ENCODE results near the gene METTL25B.

Gene METTL25B

DNA sequence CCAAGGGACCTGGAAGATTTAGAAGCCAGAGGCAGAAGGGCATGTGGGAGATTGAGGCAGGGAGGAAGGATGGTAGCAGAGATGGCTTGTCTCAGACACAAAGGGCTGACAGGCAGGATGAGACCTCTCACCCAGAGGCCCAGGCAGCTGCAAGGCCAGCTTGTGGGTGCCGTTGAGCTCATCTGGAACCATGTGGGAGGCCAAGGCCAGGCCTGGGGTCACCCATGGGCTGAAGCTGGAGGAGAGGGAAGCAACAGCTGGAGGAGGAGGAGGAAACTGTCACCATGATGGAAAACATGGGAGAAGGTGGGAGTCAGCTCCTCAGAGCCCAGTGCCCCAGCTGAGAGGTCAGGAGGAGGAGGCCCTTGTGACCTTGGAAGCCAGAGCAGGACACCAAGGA is 29.3 kb upstream of the METTL25B start:
- Histone ChIP-seq H3K36me3 (ENCODE audit: insufficient read depth) (no peaks in the 10 kb centered on the region), H2AFZ (ENCODE audit: low read depth) (no peak overlapping the region), H3K4me2 (no peak overlapping the region), H3K27ac (no peak overlapping the region), H4K20me1 (ENCODE audit: insufficient read depth) (no peaks in the 10 kb centered on the region), H3K9ac (no peak overlapping the region), H3K79me2 (ENCODE audit: insufficient read depth, low read depth) (no peaks in the 10 kb centered on the region), H3K27me3 (ENCODE audit: insufficient read depth, low read depth) (peaks cover 96% of the 10 kb centered on the region), H3K4me1 (ENCODE audit: low read depth, poor library complexity, severe bottlenecking) (no peaks in the 10 kb centered on the region), H3K4me3 (IDR thresholded peaks at IDR 0.05; ENCODE audit: insufficient read depth, low read depth, low read length) (no peak overlapping the region)
- TF ChIP-seq, protein P1, sequence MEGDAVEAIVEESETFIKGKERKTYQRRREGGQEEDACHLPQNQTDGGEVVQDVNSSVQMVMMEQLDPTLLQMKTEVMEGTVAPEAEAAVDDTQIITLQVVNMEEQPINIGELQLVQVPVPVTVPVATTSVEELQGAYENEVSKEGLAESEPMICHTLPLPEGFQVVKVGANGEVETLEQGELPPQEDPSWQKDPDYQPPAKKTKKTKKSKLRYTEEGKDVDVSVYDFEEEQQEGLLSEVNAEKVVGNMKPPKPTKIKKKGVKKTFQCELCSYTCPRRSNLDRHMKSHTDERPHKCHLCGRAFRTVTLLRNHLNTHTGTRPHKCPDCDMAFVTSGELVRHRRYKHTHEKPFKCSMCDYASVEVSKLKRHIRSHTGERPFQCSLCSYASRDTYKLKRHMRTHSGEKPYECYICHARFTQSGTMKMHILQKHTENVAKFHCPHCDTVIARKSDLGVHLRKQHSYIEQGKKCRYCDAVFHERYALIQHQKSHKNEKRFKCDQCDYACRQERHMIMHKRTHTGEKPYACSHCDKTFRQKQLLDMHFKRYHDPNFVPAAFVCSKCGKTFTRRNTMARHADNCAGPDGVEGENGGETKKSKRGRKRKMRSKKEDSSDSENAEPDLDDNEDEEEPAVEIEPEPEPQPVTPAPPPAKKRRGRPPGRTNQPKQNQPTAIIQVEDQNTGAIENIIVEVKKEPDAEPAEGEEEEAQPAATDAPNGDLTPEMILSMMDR (conservative IDR thresholded peaks at IDR 0.05; ENCODE audit: low read depth, low read length): no peak

DNA sequence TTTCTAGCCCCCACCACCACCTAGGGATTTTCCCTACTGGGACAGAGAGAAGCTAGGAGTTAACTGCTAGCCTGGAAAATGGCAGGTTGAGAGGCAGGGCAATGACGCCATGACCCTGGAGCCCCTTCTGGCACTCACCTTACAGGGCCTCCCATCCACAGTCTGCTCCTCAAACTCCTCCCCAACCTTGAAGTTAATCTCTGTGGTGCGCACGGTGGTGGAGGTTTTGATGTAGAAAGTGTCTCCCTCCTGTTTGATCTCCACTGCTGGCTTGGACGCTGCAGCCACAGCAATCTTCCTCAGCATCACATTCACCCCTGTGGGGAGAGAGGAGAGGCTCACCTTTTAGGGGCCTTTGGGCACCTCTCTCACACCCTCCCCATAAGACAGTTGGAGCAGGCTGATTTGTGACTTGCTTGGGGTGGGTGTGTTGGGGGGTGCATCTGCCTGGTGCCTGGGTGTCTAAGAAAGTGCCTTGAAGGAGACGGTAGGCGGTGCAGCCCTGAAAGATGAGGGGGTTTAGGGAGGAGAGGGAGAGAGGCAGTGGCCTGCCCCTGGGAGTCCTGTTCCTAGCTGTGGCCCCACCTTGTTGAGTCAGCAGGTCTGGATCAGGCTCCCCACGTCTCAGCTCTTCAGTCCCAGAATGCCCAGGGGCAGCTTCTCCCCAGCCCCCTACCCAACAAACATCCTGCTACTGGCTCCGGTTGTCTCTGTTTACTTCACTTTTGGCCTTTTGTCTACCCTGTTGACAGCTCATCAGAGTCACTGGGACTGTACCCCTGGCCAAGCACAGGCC is 27.3 kb upstream of the METTL25B start:
- H3K9ac ChIP-seq: no peak overlapping the region
- peaks cover 13% of the 10 kb centered on the region for H3K4me1 ChIP-seq (ENCODE audit: low read depth, poor library complexity, severe bottlenecking)

DNA sequence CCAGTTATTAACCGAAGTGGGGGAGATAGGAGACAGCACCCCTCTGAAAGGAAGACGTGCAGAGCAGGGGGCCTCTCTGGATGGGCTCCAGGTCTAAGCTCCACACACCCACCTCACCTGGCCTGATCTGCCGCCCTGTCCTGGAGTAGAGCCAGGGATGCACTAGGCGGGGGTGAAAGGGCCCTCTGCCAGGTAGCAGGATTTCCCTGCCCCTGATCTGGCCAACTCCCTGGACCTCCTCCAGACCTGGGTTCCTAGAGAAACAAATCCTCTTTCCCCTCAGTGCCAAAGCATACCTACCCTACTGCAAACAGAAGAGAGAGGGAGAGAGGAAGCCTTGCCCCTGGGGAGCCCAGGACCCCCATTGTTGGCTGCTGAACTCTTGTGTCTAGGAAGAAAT is 24.9 kb upstream of the METTL25B start:
- Histone ChIP-seq H4K20me1 (ENCODE audit: insufficient read depth) (no peaks in the 10 kb centered on the region), H3K36me3 (ENCODE audit: insufficient read depth) (no peaks in the 10 kb centered on the region), H3K27me3 (ENCODE audit: insufficient read depth, low read depth) (peaks cover 100% of the 10 kb centered on the region), H3K4me2 (no peak overlapping the region), H2AFZ (ENCODE audit: low read depth) (no peak overlapping the region), H3K4me1 (ENCODE audit: low read depth, poor library complexity, severe bottlenecking) (peaks cover 20% of the 10 kb centered on the region), H3K4me3 (IDR thresholded peaks at IDR 0.05; ENCODE audit: insufficient read depth, low read depth, low read length) (no peak overlapping the region), H3K79me2 (ENCODE audit: insufficient read depth, low read depth) (no peaks in the 10 kb centered on the region), H3K27ac (no peak overlapping the region), H3K9ac (no peak overlapping the region)
- TF ChIP-seq, protein P1 (conservative IDR thresholded peaks at IDR 0.05; ENCODE audit: low read depth, low read length): no peak

More for the DNA sequence above, 27.3 kb upstream of the METTL25B start:
- no peaks in the 10 kb centered on the region for H3K36me3 ChIP-seq (ENCODE audit: insufficient read depth)
- no peak overlapping the region for H3K27ac ChIP-seq
- peaks cover 99% of the 10 kb centered on the region for H3K27me3 ChIP-seq (ENCODE audit: insufficient read depth, low read depth)
- H3K4me2 ChIP-seq: no peak overlapping the region
- H3K79me2 ChIP-seq (ENCODE audit: insufficient read depth, low read depth): no peaks in the 10 kb centered on the region
- H4K20me1 ChIP-seq (ENCODE audit: insufficient read depth): no peaks in the 10 kb centered on the region
- TF ChIP-seq, protein P1 (conservative IDR thresholded peaks at IDR 0.05; ENCODE audit: low read depth, low read length): no peak
- H2AFZ ChIP-seq (ENCODE audit: low read depth): no peak overlapping the region
- no peak overlapping the region for H3K4me3 ChIP-seq (IDR thresholded peaks at IDR 0.05; ENCODE audit: insufficient read depth, low read depth, low read length)

DNA sequence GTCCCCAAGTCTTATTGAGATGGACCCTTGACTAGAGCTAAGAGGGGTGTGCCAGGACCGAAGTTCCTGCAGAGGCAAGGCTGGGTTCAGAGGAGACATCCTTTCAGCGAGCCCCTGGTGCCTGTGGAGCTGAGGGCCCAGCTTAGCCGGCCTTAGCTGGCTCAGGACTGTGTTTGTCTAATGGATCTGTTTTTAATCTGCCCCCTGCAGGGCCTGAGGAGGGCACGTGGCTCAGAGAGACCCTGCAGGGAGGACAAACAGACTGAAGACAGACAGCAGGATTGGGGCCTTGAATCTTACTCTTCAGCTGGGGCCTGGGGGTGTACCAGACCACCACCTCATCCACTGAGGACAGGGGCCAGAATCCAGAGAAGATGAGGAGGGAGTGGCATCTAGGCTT is 24.5 kb upstream of the METTL25B start:
- H3K4me1 ChIP-seq (ENCODE audit: low read depth, poor library complexity, severe bottlenecking): peaks cover 20% of the 10 kb centered on the region
- no peaks in the 10 kb centered on the region for H3K79me2 ChIP-seq (ENCODE audit: insufficient read depth, low read depth)
- H2AFZ ChIP-seq (ENCODE audit: low read depth): no peak overlapping the region
- H4K20me1 ChIP-seq (ENCODE audit: insufficient read depth): no peaks in the 10 kb centered on the region
- TF ChIP-seq, protein P1 (conservative IDR thresholded peaks at IDR 0.05; ENCODE audit: low read depth, low read length): no peak
- no peak overlapping the region for H3K4me2 ChIP-seq
- peaks cover 100% of the 10 kb centered on the region for H3K27me3 ChIP-seq (ENCODE audit: insufficient read depth, low read depth)
- no peaks in the 10 kb centered on the region for H3K36me3 ChIP-seq (ENCODE audit: insufficient read depth)
- no peak overlapping the region for H3K9ac ChIP-seq
- H3K27ac ChIP-seq: no peak overlapping the region
- H3K4me3 ChIP-seq (IDR thresholded peaks at IDR 0.05; ENCODE audit: insufficient read depth, low read depth, low read length): no peak overlapping the region
